Keratinocyte (primary cell): Measurements from ENCODE around the gene HOXB6.

ENCODE experiments used
- CTCF ChIP-seq, 3 experiments: IDR thresholded peaks in 1 of 3; conservative IDR thresholded peaks in 1 of 3; optimal IDR thresholded peaks in 1 of 3; 2 replicates in 2 of 3; 3 replicates in 1 of 3; pipeline versions ENCODE3 to v1.5.1; 2011; ENCODE audit warnings: low read length in 3 of 3, mild to moderate bottlenecking in 3 of 3, moderate library complexity in 2 of 3, control low read depth in 1 of 3, inconsistent platforms in 1 of 3; ENCODE audit not compliant: insufficient read depth in 2 of 3; ENCODE audit errors: extremely low read depth in 1 of 3
- EZH2 ChIP-seq: IDR thresholded peaks from one replicate; pipeline ENCODE4 v1.6.1; 2012; ENCODE audit warnings: inconsistent platforms, mild to moderate bottlenecking, low read length, moderate library complexity

- TF ChIP-seq CTCF (optimal IDR thresholded peaks at IDR 0.05 in 1 of 3, IDR thresholded peaks at IDR 0.05 in 1 of 3, conservative IDR thresholded peaks at IDR 0.05 in 1 of 3; ENCODE audit: extremely low read depth in 1 of 3, insufficient read depth in 2 of 3, low read length in 3 of 3): no peak
- no peak for TF ChIP-seq EZH2
Measured at GRCh38 chr17:48596000-48596734, 8.6 kb downstream of the HOXB6 start.
